Progenitor cell of endocrine pancreas (in vitro differentiated cells): Measurements from ENCODE around the gene THADA. TPM values are rescaled to one million over a fixed set of nuclear protein-coding genes. Genes with fewer than 3 reads are reported as not detected.

Experiments
- DNase-seq: peaks from one replicate; pipeline ENCODE4 v3.0.0; 2021; ENCODE audit warnings: low spot score; ENCODE audit not compliant: unreplicated experiment
- H3K27ac Mint-ChIP-seq: 2 replicates; pipeline ENCODE4 v1.8.0; 2021; ENCODE audit warnings: mild to moderate bottlenecking, moderate library complexity, mixed read lengths
- H3K27me3 Mint-ChIP-seq: 2 replicates; pipeline ENCODE4 v1.8.0; 2021; ENCODE audit warnings: mixed read lengths
- H3K36me3 Mint-ChIP-seq: 2 replicates; pipeline ENCODE4 v1.8.0; 2022; ENCODE audit warnings: mixed read lengths; ENCODE audit not compliant: insufficient read depth
- H3K4me1 Mint-ChIP-seq: 2 replicates; pipeline ENCODE4 v1.8.0; 2021; ENCODE audit warnings: low read depth, mixed read lengths
- H3K4me3 Mint-ChIP-seq: 2 replicates; pipeline ENCODE4 v1.8.0; 2021; ENCODE audit warnings: low read depth, mild to moderate bottlenecking, moderate library complexity, mixed read lengths
- H3K9me3 Mint-ChIP-seq: 2 replicates; pipeline ENCODE4 v1.8.0; 2021; ENCODE audit warnings: low read depth, mixed read lengths
- CTCF ChIP-seq: fragments of 200-600 bp; sonication (generic); IDR thresholded peaks from one replicate; pipeline ENCODE4 v1.5.0; 2021; ENCODE audit warnings: antibody characterized with exemption, mild to moderate bottlenecking; ENCODE audit not compliant: unreplicated experiment
- total RNA-seq: library from RNA; stranded (reverse); gene quantifications from 2 replicates; pipeline ENCODE4 v1.2.1, GENCODE V29; 2021

Gene THADA
- total RNA-seq, 1 donor from 2014 or later: 39.4 TPM

- no peak for DNase-seq
- Mint-ChIP-seq H3K4me1 (peaks cover 43% of the 10 kb centered on the region), H3K9me3 (no peaks in the 10 kb centered on the region), H3K4me3 (no peak overlapping the region), H3K36me3 (peaks cover 5% of the 10 kb centered on the region), H3K27me3 (no peaks in the 10 kb centered on the region), H3K27ac (no peak overlapping the region)
- TF ChIP-seq CTCF: no peak
Observed at GRCh38 chr2:43441195-43441594, 154.6 kb downstream of the THADA start.

- Mint-ChIP-seq H3K9me3 (no peaks in the 10 kb centered on the region), H3K4me3 (no peak overlapping the region), H3K36me3 (peaks cover 3% of the 10 kb centered on the region), H3K4me1 (peaks cover 36% of the 10 kb centered on the region), H3K27me3 (no peaks in the 10 kb centered on the region), H3K27ac (no peak overlapping the region)
- TF ChIP-seq CTCF: no peak
- DNase-seq: no peak
Observed at GRCh38 chr2:43438858-43439655, 156.8 kb downstream of the THADA start.

- no peak overlapping the region for H3K27ac Mint-ChIP-seq
- no peaks in the 10 kb centered on the region for H3K9me3 Mint-ChIP-seq
- peaks cover 30% of the 10 kb centered on the region for H3K4me1 Mint-ChIP-seq
- no peak overlapping the region for H3K4me3 Mint-ChIP-seq
- TF ChIP-seq CTCF: no peak
- H3K36me3 Mint-ChIP-seq: peaks cover 3% of the 10 kb centered on the region
- no peak for DNase-seq
- H3K27me3 Mint-ChIP-seq: no peaks in the 10 kb centered on the region
Observed at GRCh38 chr2:43438342-43438741, 157.5 kb downstream of the THADA start.

- Mint-ChIP-seq H3K27ac (no peak overlapping the region), H3K27me3 (no peaks in the 10 kb centered on the region), H3K4me3 (no peak overlapping the region), H3K36me3 (peaks cover 4% of the 10 kb centered on the region), H3K9me3 (no peaks in the 10 kb centered on the region), H3K4me1 (peaks cover 23% of the 10 kb centered on the region)
- no peak for TF ChIP-seq CTCF
- DNase-seq: no peak
Observed at GRCh38 chr2:43437363-43437762, 158.5 kb downstream of the THADA start.

- H3K27me3 Mint-ChIP-seq: no peaks in the 10 kb centered on the region
- no peak overlapping the region for H3K4me3 Mint-ChIP-seq
- peaks cover 2% of the 10 kb centered on the region for H3K36me3 Mint-ChIP-seq
- TF ChIP-seq CTCF: no peak
- no peak overlapping the region for H3K27ac Mint-ChIP-seq
- peaks cover 23% of the 10 kb centered on the region for H3K4me1 Mint-ChIP-seq
- no peak for DNase-seq
- no peaks in the 10 kb centered on the region for H3K9me3 Mint-ChIP-seq
Observed at GRCh38 chr2:43436431-43436830, 159.4 kb downstream of the THADA start.
